ENCODE results near the gene VTI1A. TPM values are rescaled to one million over a fixed set of nuclear protein-coding genes. Genes with fewer than 3 reads are reported as not detected.

The VTI1A gene
- total and polyA plus RNA-seq, 2 experiments from 2014 or later, result 26.8 to 31.0 TPM

DNA sequence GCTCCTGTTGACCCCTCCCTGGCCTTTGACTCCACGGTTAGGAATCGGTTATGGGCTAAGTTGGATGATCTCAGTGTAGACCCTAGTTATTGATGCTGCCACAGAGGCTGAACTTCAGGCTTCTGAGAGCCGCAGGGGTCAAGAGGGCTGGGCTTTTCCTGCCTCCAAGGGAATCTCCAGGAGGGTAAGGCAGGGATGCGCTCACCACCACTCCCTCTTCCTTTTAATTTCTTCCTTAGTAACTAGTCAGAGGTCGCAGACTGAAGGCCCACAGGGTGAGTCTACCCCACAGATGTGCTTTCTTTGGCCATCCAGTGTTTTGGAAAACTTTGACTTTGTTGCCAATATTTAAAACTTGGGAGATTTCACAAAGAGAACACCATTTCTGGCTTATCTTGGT, 352.0 kb downstream of the VTI1A start:
- TF ChIP-seq EZH2phosphoT487 (IDR thresholded peaks at IDR 0.05; ENCODE audit: unreplicated experiment) (no peak), NANOG (IDR thresholded peaks at IDR 0.05; ENCODE audit: borderline replicate concordance) (no peak)
- TF ChIP-seq, protein P1, sequence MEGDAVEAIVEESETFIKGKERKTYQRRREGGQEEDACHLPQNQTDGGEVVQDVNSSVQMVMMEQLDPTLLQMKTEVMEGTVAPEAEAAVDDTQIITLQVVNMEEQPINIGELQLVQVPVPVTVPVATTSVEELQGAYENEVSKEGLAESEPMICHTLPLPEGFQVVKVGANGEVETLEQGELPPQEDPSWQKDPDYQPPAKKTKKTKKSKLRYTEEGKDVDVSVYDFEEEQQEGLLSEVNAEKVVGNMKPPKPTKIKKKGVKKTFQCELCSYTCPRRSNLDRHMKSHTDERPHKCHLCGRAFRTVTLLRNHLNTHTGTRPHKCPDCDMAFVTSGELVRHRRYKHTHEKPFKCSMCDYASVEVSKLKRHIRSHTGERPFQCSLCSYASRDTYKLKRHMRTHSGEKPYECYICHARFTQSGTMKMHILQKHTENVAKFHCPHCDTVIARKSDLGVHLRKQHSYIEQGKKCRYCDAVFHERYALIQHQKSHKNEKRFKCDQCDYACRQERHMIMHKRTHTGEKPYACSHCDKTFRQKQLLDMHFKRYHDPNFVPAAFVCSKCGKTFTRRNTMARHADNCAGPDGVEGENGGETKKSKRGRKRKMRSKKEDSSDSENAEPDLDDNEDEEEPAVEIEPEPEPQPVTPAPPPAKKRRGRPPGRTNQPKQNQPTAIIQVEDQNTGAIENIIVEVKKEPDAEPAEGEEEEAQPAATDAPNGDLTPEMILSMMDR (conservative IDR thresholded peaks at IDR 0.05; ENCODE audit: low read depth in 2 of 2), result no peak
- H3F3A ChIP-seq (replicated peaks; ENCODE audit: low read depth), result no peaks in the 10 kb centered on the region
- no peak overlapping the region for H2AFZ ChIP-seq
- DNase-seq (ENCODE audit: low spot score) (no peak), ATAC-seq (no peak; the same call in 2 of the 3 replicates)
- H3K27ac Mint-ChIP-seq, result no peak overlapping the region
- no peak overlapping the region for H3K4me2 ChIP-seq
- H3K27me3 Mint-ChIP-seq (ENCODE audit: insufficient read depth, low read depth, poor library complexity), result peaks cover 16% of the 10 kb centered on the region
- H3K27ac ChIP-seq (ENCODE audit: low read depth), result no peak overlapping the region
- peaks cover 28% of the 10 kb centered on the region for H3K4me1 ChIP-seq (ENCODE audit: insufficient read depth)
- no peaks in the 10 kb centered on the region for H3K9me2 ChIP-seq (ENCODE audit: insufficient read depth)
- no peaks in the 10 kb centered on the region for H3K36me3 ChIP-seq (ENCODE audit: insufficient read depth)
- no peaks in the 10 kb centered on the region for H3K27me3 ChIP-seq (ENCODE audit: insufficient read depth)
- no peak overlapping the region for H3K4me3 ChIP-seq
- H3K9me3 Mint-ChIP-seq, result no peaks in the 10 kb centered on the region
- H4K20me1 ChIP-seq (replicated peaks; ENCODE audit: insufficient read depth), result no peaks in the 10 kb centered on the region
- no peak overlapping the region for H3K4me3 Mint-ChIP-seq
- peaks cover 43% of the 10 kb centered on the region for H3K4me1 Mint-ChIP-seq
- H3K79me2 ChIP-seq (replicated peaks; ENCODE audit: insufficient read depth), result no peaks in the 10 kb centered on the region
- H3K36me3 Mint-ChIP-seq (ENCODE audit: low read depth), result no peaks in the 10 kb centered on the region

DNA sequence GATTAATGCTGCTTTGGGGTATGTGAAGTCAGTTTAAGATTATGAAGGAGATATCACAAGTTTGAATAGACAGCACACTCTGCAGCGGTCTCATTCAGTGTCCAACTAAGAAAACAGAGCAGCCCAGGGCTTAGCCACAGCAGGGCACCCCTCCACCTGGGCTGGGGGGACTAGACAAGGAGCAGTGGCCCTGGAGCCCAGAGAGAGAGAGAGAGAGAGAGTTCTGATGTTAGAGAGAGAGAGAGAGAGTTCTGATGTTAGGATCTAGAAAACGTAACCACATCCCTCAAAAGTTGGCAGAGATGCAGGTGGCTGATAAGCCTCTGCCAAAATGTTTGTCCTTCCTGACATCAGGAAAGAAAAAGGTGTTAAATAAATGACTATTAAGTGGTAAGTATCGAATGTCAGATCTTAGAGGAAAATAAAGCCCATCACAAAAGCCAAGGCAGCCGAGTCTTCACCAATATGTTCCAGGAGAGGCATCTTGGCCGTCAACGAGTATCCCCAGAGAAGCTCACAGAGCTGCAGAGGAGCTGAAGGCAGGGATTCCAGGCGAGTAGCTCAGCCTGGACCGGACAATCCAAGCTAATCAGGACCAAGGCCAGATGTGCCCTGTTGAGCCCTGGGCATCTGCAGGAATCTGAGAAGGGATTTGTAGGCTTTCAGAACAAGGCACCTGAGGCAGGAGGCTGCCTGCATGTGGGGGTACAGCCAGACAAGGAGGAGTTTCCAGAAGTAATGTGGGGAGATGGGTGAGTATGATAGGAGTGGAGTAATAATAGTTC, 352.9 kb downstream of the VTI1A start:
- H3F3A ChIP-seq (replicated peaks; ENCODE audit: low read depth), result no peaks in the 10 kb centered on the region
- H3K27me3 ChIP-seq (ENCODE audit: insufficient read depth), result no peaks in the 10 kb centered on the region
- H3K9me3 Mint-ChIP-seq, result no peaks in the 10 kb centered on the region
- H3K36me3 Mint-ChIP-seq (ENCODE audit: low read depth), result no peaks in the 10 kb centered on the region
- DNase-seq (ENCODE audit: low spot score) (no peak), ATAC-seq (no peak)
- H3K4me2 ChIP-seq, result no peak overlapping the region
- peaks cover 33% of the 10 kb centered on the region for H3K4me1 ChIP-seq (ENCODE audit: insufficient read depth)
- no peak overlapping the region for H3K27ac ChIP-seq (ENCODE audit: low read depth)
- TF ChIP-seq ZNF331 (CRISPR knock-in tag; IDR thresholded peaks at IDR 0.05; ENCODE audit: low read depth), result no peak
- TF ChIP-seq STAT1 (IDR thresholded peaks at IDR 0.05; ENCODE audit: unreplicated experiment), result no peak
- no peak for TF ChIP-seq EZH2 (IDR thresholded peaks at IDR 0.05; ENCODE audit: low read depth, unreplicated experiment)
- TF ChIP-seq, protein P1 (conservative IDR thresholded peaks at IDR 0.05; ENCODE audit: low read depth in 2 of 2), result no peak
- TF ChIP-seq NANOG (IDR thresholded peaks at IDR 0.05; ENCODE audit: borderline replicate concordance), result no peak
- H3K27me3 Mint-ChIP-seq (ENCODE audit: insufficient read depth, low read depth, poor library complexity), result peaks cover 16% of the 10 kb centered on the region
- no peaks in the 10 kb centered on the region for H3K9me2 ChIP-seq (ENCODE audit: insufficient read depth)
- H3K36me3 ChIP-seq (ENCODE audit: insufficient read depth), result no peaks in the 10 kb centered on the region
- peaks cover 47% of the 10 kb centered on the region for H3K4me1 Mint-ChIP-seq
- H4K20me1 ChIP-seq (replicated peaks; ENCODE audit: insufficient read depth), result no peaks in the 10 kb centered on the region
- no peaks in the 10 kb centered on the region for H3K79me2 ChIP-seq (replicated peaks; ENCODE audit: insufficient read depth)
- H2AFZ ChIP-seq, result no peak overlapping the region
- H3K4me3 ChIP-seq, result no peak overlapping the region
- H3K4me3 Mint-ChIP-seq, result no peak overlapping the region
- no peak overlapping the region for H3K27ac Mint-ChIP-seq
